Stimulated activated CD4-positive, alpha-beta T cell treated with anti-CD3 and anti-CD28 coated beads, Interleukin-1b, Interleukin-23, amount 100 ng/mL, for 48 hours (primary cell): ENCODE data around the gene GPD1.
"Not testable (repeated sequence)": the region's sequence is repeated elsewhere in the genome, so short reads cannot be mapped to it uniquely, and the experiment has no call there.

Experiments
- DNase-seq: peaks from one replicate; pipeline ENCODE4 v3.0.0-alpha.2; 2020

Gene GPD1

DNA sequence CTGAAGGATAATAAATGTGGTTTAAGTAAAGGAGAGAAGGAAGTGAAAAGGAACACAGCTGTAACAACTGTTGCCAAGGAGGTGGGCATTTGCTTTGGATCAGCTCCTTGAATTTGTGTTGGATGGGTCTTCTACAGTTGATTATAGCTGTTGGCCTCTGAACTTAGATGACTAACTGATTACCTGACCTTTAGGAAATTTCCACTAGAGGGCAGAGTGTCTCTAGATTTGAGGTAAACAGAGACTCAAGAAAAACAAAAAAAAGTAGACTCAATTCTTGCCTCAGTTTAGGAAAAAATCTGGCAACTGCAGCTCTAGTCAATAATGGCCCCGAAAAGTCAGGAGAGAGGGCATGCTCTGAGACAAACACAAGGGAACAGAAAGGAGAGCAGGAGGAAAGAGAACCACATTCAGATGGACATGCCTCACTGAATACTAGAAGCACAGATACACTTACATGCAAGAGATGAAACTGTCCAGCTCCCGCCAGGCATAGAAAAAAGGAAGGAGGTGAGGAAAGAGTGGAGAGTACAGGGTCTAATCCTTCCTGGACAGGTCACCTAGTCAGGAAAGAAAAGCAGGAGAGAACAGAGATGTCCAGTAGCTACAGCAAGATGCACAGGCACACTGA is 28.8 kb downstream of the GPD1 start:
- no peak for DNase-seq

DNA sequence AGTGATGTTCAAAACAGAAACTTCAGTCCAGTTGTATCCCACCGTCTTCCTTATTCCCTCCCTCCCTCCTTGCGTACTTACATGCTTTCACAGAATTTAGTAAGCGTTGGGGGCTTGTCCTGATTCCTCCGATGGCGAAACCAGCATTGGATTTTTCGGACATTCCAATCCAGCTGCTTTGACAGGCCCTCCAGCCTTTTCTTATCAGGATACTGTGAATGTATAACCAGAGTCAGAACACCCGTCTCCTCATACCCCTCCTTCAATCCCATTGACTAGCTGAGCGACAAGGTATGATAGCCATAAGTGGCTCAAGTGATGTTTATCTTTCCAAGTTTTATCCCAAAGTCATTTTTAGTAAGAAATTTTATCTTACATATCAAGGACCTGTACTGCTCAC is 39.2 kb downstream of the GPD1 start:
- DNase-seq, result no peak

DNA sequence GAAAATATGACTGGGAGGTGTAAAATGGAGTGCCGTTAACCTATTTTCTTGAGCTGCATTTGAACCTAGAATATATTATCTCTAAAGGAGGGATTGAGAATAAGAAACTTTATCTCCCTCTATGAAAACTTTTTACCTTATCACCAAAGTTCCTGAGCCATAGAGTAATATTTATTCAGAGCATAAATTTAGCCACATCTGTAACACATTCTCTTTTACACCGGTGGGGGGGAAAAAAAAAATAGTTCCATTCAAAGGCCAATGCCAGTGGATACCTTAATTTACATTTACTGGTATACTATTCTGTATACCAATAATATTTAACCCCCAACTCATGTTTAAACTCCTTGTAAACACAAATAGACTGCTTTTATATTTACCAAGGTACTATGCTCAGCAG is 41.6 kb downstream of the GPD1 start:
- DNase-seq, result no peak

DNA sequence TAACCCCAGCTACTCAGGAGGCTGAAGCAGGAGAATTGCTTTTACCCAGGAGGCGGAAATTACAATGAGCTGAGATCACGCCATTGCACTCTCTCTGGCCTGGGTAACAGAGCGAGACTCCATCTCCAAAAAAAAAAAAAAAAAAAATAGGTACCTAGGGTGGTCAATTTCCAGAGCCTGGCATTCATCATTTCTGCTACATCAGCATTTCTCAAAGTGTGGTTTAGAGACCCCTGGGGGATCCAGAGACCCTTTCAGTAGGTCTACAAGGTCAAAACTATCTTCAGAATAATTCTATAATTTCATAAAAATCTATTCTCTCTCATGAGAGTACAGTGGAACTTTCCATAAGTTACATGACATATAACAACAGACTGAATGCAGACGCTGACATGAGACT is 43.5 kb downstream of the GPD1 start:
- no peak for DNase-seq

DNA sequence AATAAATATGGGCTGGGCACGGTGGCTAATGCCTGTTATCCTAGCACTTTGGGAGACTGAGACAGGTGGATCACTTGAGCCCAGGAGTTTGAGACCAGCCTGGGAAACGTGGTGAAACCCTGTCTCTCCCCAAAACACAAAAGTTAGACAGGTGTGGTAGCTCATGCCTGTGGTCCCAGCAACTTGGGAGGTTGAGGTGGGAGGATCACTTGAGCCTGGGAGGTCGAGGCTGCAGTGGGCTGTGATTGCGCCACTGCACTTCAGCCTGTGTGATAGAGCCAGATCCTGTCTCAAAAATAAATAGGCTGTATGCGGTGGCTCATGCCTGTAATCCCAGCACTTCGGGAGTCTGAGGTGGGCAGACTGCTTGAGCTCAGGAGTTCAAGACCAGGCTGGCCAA is 44.2 kb downstream of the GPD1 start:
- not testable (repeated sequence) for DNase-seq

DNA sequence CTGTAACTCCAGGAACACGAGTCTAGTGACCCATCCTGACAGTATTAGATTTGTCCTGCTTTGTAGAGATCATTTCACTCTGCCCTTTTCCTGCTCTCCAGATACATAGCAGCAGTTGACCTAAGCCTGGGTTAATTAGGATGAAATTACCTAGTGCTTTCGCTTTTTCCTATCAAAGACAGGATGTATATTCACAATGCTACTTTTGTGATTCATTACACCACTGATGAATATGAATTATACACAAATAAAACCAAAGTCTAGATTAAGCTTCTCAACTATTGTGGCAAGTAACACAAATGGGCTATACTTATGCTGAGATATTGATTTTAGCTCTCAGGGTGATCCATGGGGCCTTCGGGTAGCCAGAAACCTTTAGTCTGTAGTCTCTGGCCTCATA is 45.5 kb downstream of the GPD1 start:
- DNase-seq, result no peak

DNA sequence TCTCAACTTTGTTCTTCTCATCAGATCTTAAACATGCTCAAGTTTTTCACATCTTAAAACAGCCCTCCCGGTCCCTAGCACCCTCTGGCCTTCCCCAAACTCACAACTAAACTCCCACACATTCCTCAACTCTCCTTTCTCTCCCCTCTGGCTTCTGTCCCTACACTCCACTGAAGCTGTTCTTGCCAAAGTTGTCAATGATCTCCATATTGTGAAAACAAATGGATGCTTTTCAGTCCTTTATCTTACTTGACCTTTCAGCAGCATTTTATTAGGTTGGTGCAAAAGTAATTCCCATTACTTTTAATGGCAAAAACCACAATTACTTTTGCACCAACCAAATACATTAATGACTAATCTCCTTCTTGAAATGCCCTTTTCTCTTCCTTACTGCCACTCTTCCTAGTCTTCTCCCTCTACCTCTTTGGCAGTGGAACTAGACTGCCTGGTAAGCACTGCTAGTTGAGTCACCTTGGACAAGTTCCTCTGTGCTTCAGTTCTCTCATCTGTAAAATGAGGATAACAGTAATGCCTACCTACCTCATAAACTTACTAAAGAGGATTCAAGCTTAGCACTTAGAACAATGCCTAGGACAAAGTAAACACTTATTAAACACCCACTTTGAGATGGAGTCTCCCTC is 47.4 kb downstream of the GPD1 start:
- DNase-seq, result no peak

DNA sequence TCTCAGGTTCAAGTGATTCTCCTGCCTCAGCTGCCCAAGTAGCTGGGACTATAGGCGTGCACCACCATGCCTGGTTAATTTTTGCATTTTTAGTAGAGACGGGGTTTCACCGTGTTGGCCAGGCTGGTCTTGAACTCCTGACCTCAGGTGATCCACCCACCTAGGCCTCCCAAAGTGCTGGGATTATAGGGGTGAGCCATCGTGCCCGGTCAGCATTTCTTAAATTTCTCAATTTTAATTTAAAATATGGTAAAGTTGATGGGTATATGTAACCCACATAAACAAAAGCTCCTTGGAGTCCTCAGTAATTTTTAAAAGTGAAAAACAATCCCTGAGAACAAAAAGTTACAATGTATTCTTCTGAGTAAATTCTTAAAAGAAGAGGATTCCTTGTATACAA is 51.1 kb downstream of the GPD1 start:
- not testable (repeated sequence) for DNase-seq

DNA sequence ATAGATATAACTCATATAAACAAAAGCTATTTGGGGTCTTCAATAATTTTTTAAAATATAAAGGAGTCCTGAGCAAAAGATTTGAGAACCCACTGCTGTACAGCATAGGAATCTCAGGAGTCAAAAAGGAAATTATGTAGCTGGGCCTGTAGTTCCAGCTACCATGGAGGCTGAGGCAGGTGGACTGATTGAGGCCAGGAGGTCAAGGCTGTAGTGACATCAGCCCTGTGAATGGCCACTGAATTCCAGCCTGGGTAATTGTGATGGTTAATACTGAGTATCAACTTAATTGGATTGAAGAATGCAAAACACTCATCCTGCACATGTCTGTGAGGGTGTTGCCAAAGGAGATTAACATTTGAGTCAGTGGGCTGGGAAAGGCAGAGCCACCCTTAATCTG is 52.8 kb downstream of the GPD1 start:
- DNase-seq, result no peak

DNA sequence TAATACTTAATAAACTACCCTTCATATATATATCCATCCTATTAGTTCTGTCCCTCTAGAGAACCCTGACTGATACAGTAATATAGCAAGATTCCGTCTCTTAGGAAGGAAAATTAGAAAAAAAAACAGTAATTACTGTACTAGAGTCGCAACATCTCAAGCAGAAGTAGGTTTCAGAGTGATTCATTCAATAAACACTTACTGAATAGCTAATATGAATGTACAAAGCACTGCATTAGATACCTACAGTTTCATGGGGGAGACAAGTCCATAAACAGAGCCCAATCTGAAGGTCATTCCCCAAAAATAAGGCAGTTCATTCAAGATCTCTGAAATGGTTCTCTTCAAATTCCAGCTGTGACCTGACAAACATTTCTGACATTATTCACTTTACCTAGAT is 53.5 kb downstream of the GPD1 start:
- DNase-seq, result no peak

DNA sequence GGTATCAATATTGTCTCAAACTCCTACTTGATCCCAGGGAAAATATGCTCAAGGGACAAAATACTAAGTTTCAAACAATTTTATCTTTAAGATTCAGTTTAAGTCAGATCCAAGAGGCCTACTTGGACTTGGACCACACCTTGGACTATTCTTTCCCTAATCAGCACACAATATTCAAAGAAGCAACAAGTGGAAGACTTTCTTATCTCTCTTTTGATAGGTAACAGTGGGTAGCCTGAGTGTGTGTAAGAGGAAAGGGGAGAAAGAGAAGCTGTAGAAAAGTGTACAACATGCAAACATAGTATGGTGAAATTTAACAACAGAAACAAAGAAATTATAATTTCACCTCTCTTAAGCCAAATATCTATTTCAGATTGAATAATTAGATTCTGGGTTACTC is 56.8 kb downstream of the GPD1 start:
- DNase-seq, result no peak
